Fibroblast of lung (primary cell): Measurements from ENCODE around the gene C3orf18. TPM values are rescaled to one million over a fixed set of nuclear protein-coding genes. Genes with fewer than 3 reads are reported as not detected.

ENCODE experiments used
- DNase-seq, 2 donors: peaks; one replicate each; pipeline versions ENCODE4 v3.0.0 to v3.0.0-alpha.2; 2010; ENCODE audit warnings: low read depth in 2 of 2
- H2AFZ ChIP-seq: 2 replicates; pipeline ENCODE4 v1.5.1; 2012; ENCODE audit warnings: low read length, control low read depth, inconsistent platforms
- H3K27ac ChIP-seq: 2 replicates; pipeline ENCODE4 v1.5.1; 2011; ENCODE audit warnings: low read length, control low read depth; ENCODE audit not compliant: insufficient read depth
- H3K27me3 ChIP-seq: 2 replicates; pipeline ENCODE4 v1.5.1; 2011; ENCODE audit warnings: mild to moderate bottlenecking, low read length; ENCODE audit not compliant: control insufficient read depth, insufficient read depth
- H3K36me3 ChIP-seq: 2 replicates; pipeline ENCODE4 v1.5.1; 2011; ENCODE audit warnings: low read length; ENCODE audit not compliant: control insufficient read depth, insufficient read depth
- H3K4me1 ChIP-seq: 2 replicates; pipeline ENCODE4 v1.5.1; 2011; ENCODE audit warnings: low read length; ENCODE audit not compliant: control insufficient read depth, insufficient read depth; ENCODE audit errors: extremely low read depth
- H3K4me2 ChIP-seq: 2 replicates; pipeline ENCODE4 v1.5.1; 2011; ENCODE audit warnings: low read length, control low read depth; ENCODE audit not compliant: insufficient read depth; ENCODE audit errors: extremely low read depth
- H3K4me3 ChIP-seq, 4 experiments: fragments of 200-600 bp in 1 of 4; sonication (generic) in 1 of 4; replicated peaks in 1 of 4; 2 replicates each; pipeline ENCODE4 v1.5.1; 2011 to 2016; ENCODE audit warnings: low read length in 4 of 4, low read depth in 3 of 4, mild to moderate bottlenecking in 3 of 4, control low read depth in 2 of 4, inconsistent platforms in 1 of 4, mixed read lengths in 1 of 4; ENCODE audit not compliant: insufficient read depth in 1 of 4; ENCODE audit errors: control extremely low read depth in 1 of 4
- H3K79me2 ChIP-seq: 2 replicates; pipeline ENCODE4 v1.5.1; 2012; ENCODE audit warnings: mild to moderate bottlenecking, low read length, inconsistent platforms; ENCODE audit not compliant: control insufficient read depth, insufficient read depth
- H3K9ac ChIP-seq: 2 replicates; pipeline ENCODE4 v1.5.1; 2011; ENCODE audit warnings: mild to moderate bottlenecking, low read length, control low read depth; ENCODE audit not compliant: insufficient read depth
- H3K9me3 ChIP-seq: 2 replicates; pipeline ENCODE4 v1.5.1; 2012; ENCODE audit warnings: low read depth, low read length; ENCODE audit not compliant: control insufficient read depth, insufficient read depth
- H4K20me1 ChIP-seq: 2 replicates; pipeline ENCODE4 v1.5.1; 2011; ENCODE audit warnings: low read length; ENCODE audit not compliant: control insufficient read depth, insufficient read depth; ENCODE audit errors: extremely low read depth
- CTCF ChIP-seq, 2 donors: IDR thresholded peaks in 1 of 2; conservative IDR thresholded peaks in 1 of 2; 1 replicate in 1 of 2; 2 replicates in 1 of 2; pipeline ENCODE4 v1.5.1; 2011 to 2012; ENCODE audit warnings: low read length in 2 of 2, control low read depth in 1 of 2, inconsistent platforms in 1 of 2, low read depth in 1 of 2, mild to moderate bottlenecking in 1 of 2
- EZH2 ChIP-seq: IDR thresholded peaks from 2 replicates; pipeline ENCODE4 v1.5.1; 2012; ENCODE audit warnings: low read length, control low read depth, mild to moderate bottlenecking; ENCODE audit errors: missing control alignments
- polyA plus RNA-seq, 2 donors: library from polyadenylated mRNA; depleted of rRNA in 1 of 2; stranded (reverse) in 1 of 2; unstranded in 1 of 2; fragments of >200 nt; gene quantifications; 2 replicates each; pipeline ENCODE4 v1.2.1, GENCODE V29; 2011 to 2012; ENCODE audit warnings: missing spikeins in 1 of 2
- total RNA-seq: library from RNA; depleted of rRNA; stranded (reverse); fragments of >200 nt; gene quantifications from 2 replicates; pipeline ENCODE4 v1.2.1, GENCODE V29; 2014

Gene C3orf18
- total and polyA plus RNA-seq, 2 donors (not counting 1 experiment from before 2014, with no cell fraction given): 8.7 to 25.8 TPM

GRCh38 chr3:50615190-50615589 lies 47.6 kb upstream of the C3orf18 start:
- Histone ChIP-seq H3K79me2 (peaks cover 5% of the 10 kb centered on the region), H3K27ac (no peak overlapping the region), H3K9ac (no peak overlapping the region), H3K4me2 (no peak overlapping the region), H3K27me3 (no peaks in the 10 kb centered on the region), H3K9me3 (no peaks in the 10 kb centered on the region), H3K36me3 (no peaks in the 10 kb centered on the region), H3K4me3 (no peak overlapping the region), H4K20me1 (no peaks in the 10 kb centered on the region), H3K4me1 (peaks cover 15% of the 10 kb centered on the region), H2AFZ (no peak overlapping the region)
- no peak for DNase-seq
- TF ChIP-seq EZH2 (no peak), CTCF (conservative IDR thresholded peaks at IDR 0.05 in 1 of 2, IDR thresholded peaks at IDR 0.05 in 1 of 2; ENCODE audit: low read depth in 1 of 2, low read length in 2 of 2) (no peak)

- Histone ChIP-seq H4K20me1 (no peaks in the 10 kb centered on the region), H3K4me3 (peak overlapping the region in 1 of 4 experiments; percentile 76), H3K4me1 (peaks cover 15% of the 10 kb centered on the region), H2AFZ (no peak overlapping the region), H3K36me3 (no peaks in the 10 kb centered on the region), H3K4me2 (no peak overlapping the region), H3K9ac (no peak overlapping the region), H3K79me2 (peaks cover 5% of the 10 kb centered on the region), H3K27me3 (no peaks in the 10 kb centered on the region), H3K9me3 (no peaks in the 10 kb centered on the region), H3K27ac (no peak overlapping the region)
- no peak for DNase-seq
- TF ChIP-seq EZH2 (no peak), CTCF (conservative IDR thresholded peaks at IDR 0.05 in 1 of 2, IDR thresholded peaks at IDR 0.05 in 1 of 2; ENCODE audit: low read depth in 1 of 2, low read length in 2 of 2) (no peak)
Measured at GRCh38 chr3:50612970-50613846, 45.7 kb upstream of the C3orf18 start.

GRCh38 chr3:50612234-50612882 lies 44.8 kb upstream of the C3orf18 start:
- peak overlapping the region; percentile 88 for H3K4me2 ChIP-seq
- no peak for TF ChIP-seq EZH2
- no peak for TF ChIP-seq CTCF (conservative IDR thresholded peaks at IDR 0.05 in 1 of 2, IDR thresholded peaks at IDR 0.05 in 1 of 2; ENCODE audit: low read depth in 1 of 2, low read length in 2 of 2)
- H4K20me1 ChIP-seq: no peaks in the 10 kb centered on the region
- DNase-seq: no peak
- peaks cover under 1% of the 10 kb centered on the region for H3K36me3 ChIP-seq
- H3K27me3 ChIP-seq: no peaks in the 10 kb centered on the region
- H3K4me3 ChIP-seq: peak overlapping the region; percentile 50 to 76 (median 51)
- H2AFZ ChIP-seq: peak overlapping the region; percentile 63
- H3K79me2 ChIP-seq: no peaks in the 10 kb centered on the region
- no peaks in the 10 kb centered on the region for H3K9me3 ChIP-seq
- H3K4me1 ChIP-seq: peaks cover 9% of the 10 kb centered on the region
- peak overlapping the region; percentile 48 for H3K9ac ChIP-seq
- H3K27ac ChIP-seq: peak overlapping the region; percentile 29
